Epithelial cell of esophagus (primary cell): ENCODE measurements around the gene AGBL1.

Source experiments
- DNase-seq: peaks from one replicate; pipeline ENCODE4 v3.0.0; 2010; ENCODE audit warnings: low read depth
- H3K4me3 ChIP-seq: 2 replicates; pipeline ENCODE4 v1.5.1; 2011; ENCODE audit warnings: mild to moderate bottlenecking, low read length, control low read depth
- CTCF ChIP-seq: IDR thresholded peaks from 2 replicates; pipeline ENCODE4 v1.5.1; 2011; ENCODE audit warnings: low read depth, mild to moderate bottlenecking, low read length, control low read depth, inconsistent platforms; ENCODE audit not compliant: insufficient read depth; ENCODE audit errors: missing control alignments

The AGBL1 gene

GRCh38 chr15:86256628-86257027 lies 177.0 kb downstream of the AGBL1 start:
- TF ChIP-seq CTCF: no peak
- no peak for DNase-seq
- no peak overlapping the region for H3K4me3 ChIP-seq

GRCh38 chr15:86259589-86259988 lies 179.9 kb downstream of the AGBL1 start:
- DNase-seq: no peak
- no peak overlapping the region for H3K4me3 ChIP-seq
- no peak for TF ChIP-seq CTCF

GRCh38 chr15:86263230-86263629 lies 183.6 kb downstream of the AGBL1 start:
- no peak for TF ChIP-seq CTCF
- DNase-seq: peak; percentile 69

GRCh38 chr15:86266896-86267484 lies 187.3 kb downstream of the AGBL1 start:
- no peak for TF ChIP-seq CTCF
- no peak for DNase-seq
- H3K4me3 ChIP-seq: no peak overlapping the region

More at GRCh38 chr15:86263230-86263629, 183.6 kb downstream of the AGBL1 start:
- H3K4me3 ChIP-seq: no peak overlapping the region

GRCh38 chr15:86267892-86268291 lies 188.2 kb downstream of the AGBL1 start:
- H3K4me3 ChIP-seq: no peak overlapping the region
- TF ChIP-seq CTCF: no peak
- DNase-seq: peak; percentile 90

GRCh38 chr15:86268558-86268957 lies 188.9 kb downstream of the AGBL1 start:
- no peak for TF ChIP-seq CTCF
- no peak for DNase-seq
- H3K4me3 ChIP-seq: no peak overlapping the region

GRCh38 chr15:86273309-86273708 lies 193.6 kb downstream of the AGBL1 start:
- DNase-seq: peak; percentile 31
- TF ChIP-seq CTCF: no peak
- H3K4me3 ChIP-seq: no peak overlapping the region
